GM23248 (cell line): Measurements from ENCODE around the gene ALDH7A1.

Source experiments
- EZH2 ChIP-seq: fragments of 200-600 bp; sonication (generic); IDR thresholded peaks from 2 replicates; pipeline ENCODE4 v1.6.1; 2018; ENCODE audit warnings: antibody characterized with exemption, mild to moderate bottlenecking; ENCODE audit not compliant: insufficient read depth, poor library complexity, severe bottlenecking
- EZH2phosphoT487 ChIP-seq: fragments of 200-600 bp; sonication (generic); IDR thresholded peaks from 2 replicates; pipeline ENCODE4 v1.6.1; 2018; ENCODE audit warnings: antibody characterized with exemption, moderate library complexity, mild to moderate bottlenecking, low read depth; ENCODE audit not compliant: insufficient read depth

DNA sequence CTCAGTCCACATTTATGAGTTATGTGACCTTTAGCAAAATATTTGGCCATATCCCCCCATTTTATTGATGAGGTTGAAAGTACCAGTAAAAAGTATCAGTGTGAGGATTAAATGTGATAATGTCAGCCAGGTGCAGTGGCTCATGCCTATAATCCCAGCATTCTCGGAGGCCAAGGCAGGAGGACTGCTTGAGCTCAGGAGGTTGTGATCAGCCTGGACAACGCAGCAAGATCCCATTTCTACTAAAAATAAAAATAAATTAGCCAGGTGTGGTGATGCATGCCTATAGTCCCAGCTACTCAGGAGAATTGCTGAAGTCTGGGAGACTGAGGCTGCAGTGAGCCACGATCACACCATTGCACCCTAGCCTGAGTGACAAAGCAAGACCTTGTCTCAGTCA lies 100.6 kb downstream of the ALDH7A1 start:
- TF ChIP-seq EZH2phosphoT487 (no peak), EZH2 (no peak)
